Measurements from ENCODE around the gene TIMP3. TPM values are rescaled to one million over a fixed set of nuclear protein-coding genes. Genes with fewer than 3 reads are reported as not detected.

Gene TIMP3
- total and polyA plus RNA-seq, 2 of the 4 experiments (the other 2 are of a cell fraction), result 98.8 to 179 TPM

GRCh38 chr22:32849501-32849900 lies 48.0 kb downstream of the TIMP3 start:
- no peak overlapping the region for H2BK15ac ChIP-seq (ENCODE audit: low read depth, low read length)
- H2BK5ac ChIP-seq (ENCODE audit: low read depth, low read length, poor library complexity, severe bottlenecking), result no peak overlapping the region
- DNase-seq (no peak), ATAC-seq (ENCODE audit: low read depth) (no peak)
- H2BK120ac ChIP-seq (ENCODE audit: low read depth, low read length), result no peak overlapping the region
- no peak for TF ChIP-seq POLR2A (IDR thresholded peaks at IDR 0.05; ENCODE audit: low read depth, low read length)
- no peak for TF ChIP-seq FOS (IDR thresholded peaks at IDR 0.05; ENCODE audit: low read depth, low read length)
- no peak overlapping the region for H3K4ac ChIP-seq (ENCODE audit: low read depth, low read length)
- no peak overlapping the region for H3K18ac ChIP-seq (ENCODE audit: low read depth, low read length)
- H2AFZ ChIP-seq (replicated peaks; ENCODE audit: low read length, poor library complexity), result no peak overlapping the region
- no peak overlapping the region for H4K8ac ChIP-seq (ENCODE audit: low read depth in 2 of 2, low read length in 2 of 2)
- ChIA-PET CTCF (no interaction called here), POLR2A (ENCODE audit: unreplicated experiment) (no interaction called here)
- peaks cover 22 to 86% of the 10 kb centered on the region in 2 experiments for H3K79me1 ChIP-seq (ENCODE audit: low read depth in 1 of 2, low read length in 2 of 2)
- no peaks in the 10 kb centered on the region for H3K27me3 ChIP-seq (ENCODE audit: control insufficient read depth, insufficient read depth, low read length)
- H2BK20ac ChIP-seq (ENCODE audit: low read depth, low read length), result no peak overlapping the region
- H3K36me3 ChIP-seq (ENCODE audit: control insufficient read depth, insufficient read depth, low read length), result peaks cover 68% of the 10 kb centered on the region
- H3K4me3 ChIP-seq (ENCODE audit: insufficient read depth, low read depth, low read length), result no peak overlapping the region
- no peak overlapping the region for H3K23ac ChIP-seq (ENCODE audit: low read depth, low read length)
- no peak overlapping the region for H2AK5ac ChIP-seq (ENCODE audit: low read depth, low read length)
- H2AK9ac ChIP-seq (replicated peaks; ENCODE audit: low read depth, low read length, poor library complexity), result no peak overlapping the region
- no peak overlapping the region for H3K27ac ChIP-seq (ENCODE audit: insufficient read depth, low read length)
- no peak overlapping the region for H3K4me2 ChIP-seq (ENCODE audit: low read depth, low read length)
- no peak overlapping the region for H3K9ac ChIP-seq (ENCODE audit: low read depth, low read length)
- no peak overlapping the region for H3K56ac ChIP-seq (ENCODE audit: extremely low read depth, insufficient read depth, low read length)
- H4K20me1 ChIP-seq (ENCODE audit: insufficient read depth, low read length), result peaks cover 92% of the 10 kb centered on the region
- no peaks in the 10 kb centered on the region for H3K9me3 ChIP-seq (ENCODE audit: control insufficient read depth, insufficient read depth, low read length)
- BruUV-seq (replicated peaks), result no TSS peak
- H3K4me1 ChIP-seq (ENCODE audit: control insufficient read depth, insufficient read depth, low read length), result no peaks in the 10 kb centered on the region
- intact Hi-C loops (cut with micrococcal nuclease) (no loop called here), in situ Hi-C loops (cut with MboI; ENCODE audit: low sequenced_read_pairs) (no loop called here), dilution Hi-C loops (cut with HindIII; ENCODE audit: low sequenced_read_pairs, unreplicated experiment) (no loop called here)
- H3K9me1 ChIP-seq (ENCODE audit: insufficient read depth, low read length), result peaks cover 39% of the 10 kb centered on the region; the same call in 1 of the 2 replicates
- no peak overlapping the region for H4K91ac ChIP-seq (ENCODE audit: insufficient read depth, low read depth, low read length)
- no peak overlapping the region for H3K14ac ChIP-seq (replicated peaks; ENCODE audit: low read depth, low read length)
- WGBS, 2 experiments (ENCODE audit: extremely low coverage in 2 of 2, insufficient read length in 1 of 2), result 96% methylated on average over 3 of the region's 4 CpGs; no CpG with 5 or more reads in 1 of the 2 experiments
- no peak overlapping the region for H4K5ac ChIP-seq (ENCODE audit: low read depth, low read length)

Measured in IMR-90 (cell line).